Fibroblast of peridontal ligament (primary cell): ENCODE measurements around the gene PKP4.
A peak's percentile ranks its signal among the peaks of the same experiment; 100 is the strongest.

Source experiments
- DNase-seq: peaks from one replicate; pipeline ENCODE4 v3.0.0-alpha.2; 2010; ENCODE audit errors: extremely low read depth

The PKP4 gene

DNA sequence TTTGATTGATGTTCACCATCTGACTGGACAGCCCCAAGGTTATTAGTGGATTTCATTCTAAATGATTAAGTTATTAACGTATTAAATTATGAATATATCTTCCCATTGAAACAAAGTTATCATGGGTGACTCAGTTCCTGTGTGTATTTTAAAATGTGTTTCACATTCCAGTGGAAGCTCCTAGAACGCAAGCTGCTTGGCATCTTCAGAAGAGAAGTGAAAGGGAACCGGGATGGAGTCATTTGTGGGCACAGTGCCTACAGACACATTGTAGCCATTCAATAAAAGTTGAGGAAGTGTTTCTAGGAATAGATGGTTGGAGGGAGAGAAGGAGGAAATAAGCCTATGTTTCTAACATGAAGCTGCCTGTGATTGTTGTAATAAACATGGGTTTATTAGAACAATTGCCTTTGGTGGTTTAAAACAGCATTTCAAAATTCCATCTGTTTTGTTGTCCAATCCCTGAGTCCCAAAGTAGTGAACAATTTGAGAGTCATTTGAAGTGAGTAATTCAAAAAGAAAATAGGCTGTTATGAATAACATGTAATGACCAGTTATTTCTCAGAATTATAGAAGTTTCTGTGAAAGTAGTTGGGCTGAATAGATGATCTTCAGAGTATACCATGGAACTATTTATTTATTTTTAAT is 143.5 kb downstream of the PKP4 start:
- DNase-seq: peak; percentile 96

DNA sequence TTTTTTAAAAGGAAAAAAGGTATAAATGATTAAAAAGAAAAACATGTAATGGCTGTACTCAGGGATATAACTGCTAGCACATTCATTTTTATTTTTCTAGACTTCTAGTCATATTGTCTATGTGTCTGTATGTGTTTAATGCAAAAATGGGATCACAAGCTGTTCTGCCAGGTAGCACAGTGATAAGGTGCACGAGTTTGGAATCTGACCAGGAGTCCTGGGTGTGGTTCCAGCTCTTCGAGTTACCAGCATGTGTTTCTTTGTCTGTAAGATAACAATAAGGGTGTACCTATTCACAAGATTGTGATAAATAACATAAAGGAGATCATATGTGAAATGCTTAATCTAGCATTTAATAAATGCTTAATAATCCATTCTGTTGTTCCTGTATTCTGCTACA is 145.3 kb downstream of the PKP4 start:
- no peak for DNase-seq

- DNase-seq: no peak
Measured at GRCh38 chr2:158603205-158603604, 146.5 kb downstream of the PKP4 start.

DNA sequence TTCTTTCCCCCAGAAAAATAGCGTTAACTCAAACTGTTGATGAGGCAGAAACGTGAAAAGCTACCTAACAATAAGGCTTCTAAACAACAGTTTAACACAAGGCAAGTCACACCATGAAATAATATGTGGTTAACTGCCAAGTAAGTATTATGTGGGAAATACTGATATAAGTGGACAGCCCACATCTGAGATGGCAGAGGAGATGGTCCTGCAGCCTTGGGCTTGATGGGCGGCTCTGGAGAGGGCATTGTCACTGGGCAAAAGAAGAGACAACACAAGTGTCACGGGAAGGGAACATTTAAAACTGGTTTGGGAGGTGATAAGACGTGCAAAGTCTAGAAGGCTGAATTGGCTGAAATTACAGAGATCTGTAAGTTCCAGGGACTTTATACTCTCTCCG is 147.2 kb downstream of the PKP4 start:
- no peak for DNase-seq

- DNase-seq: peak; percentile 24
Measured at GRCh38 chr2:158610059-158610458, 153.3 kb downstream of the PKP4 start.

GRCh38 chr2:158616480-158617000 is 159.8 kb downstream of the PKP4 start:
- DNase-seq: no peak

- DNase-seq: no peak
Measured at GRCh38 chr2:158618891-158619490, 162.2 kb downstream of the PKP4 start.

- peak; percentile 58 for DNase-seq
Measured at GRCh38 chr2:158619496-158619895, 162.7 kb downstream of the PKP4 start.

GRCh38 chr2:158620656-158621055 is 163.9 kb downstream of the PKP4 start:
- DNase-seq: no peak

DNA sequence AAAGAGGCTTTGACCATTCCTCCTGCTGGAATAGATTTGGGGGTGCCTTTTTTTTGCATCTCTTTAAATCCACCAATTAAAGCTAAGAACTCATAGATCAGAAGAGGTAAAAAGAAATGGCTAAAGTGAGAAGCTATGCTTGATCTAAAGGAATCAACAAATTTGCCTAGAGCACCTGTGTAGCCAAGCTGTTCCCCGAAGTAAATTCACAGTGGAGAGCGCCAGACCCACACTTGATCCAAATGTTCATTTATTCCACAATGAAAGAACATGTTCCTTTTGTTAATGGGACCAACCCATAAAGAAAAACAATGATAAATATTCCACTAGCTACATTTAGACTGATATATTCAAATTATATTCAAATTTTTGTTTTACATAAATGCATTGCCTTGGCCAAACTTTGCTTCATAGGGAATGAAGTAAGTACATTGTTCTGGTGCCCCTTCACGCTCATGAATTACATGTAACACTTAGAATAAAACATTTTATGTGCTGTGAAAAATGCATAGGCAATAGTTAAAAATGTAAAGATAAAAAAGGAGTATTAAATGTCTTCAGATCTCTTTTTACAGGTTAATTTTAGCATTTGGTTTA is 167.4 kb downstream of the PKP4 start:
- DNase-seq: no peak

DNA sequence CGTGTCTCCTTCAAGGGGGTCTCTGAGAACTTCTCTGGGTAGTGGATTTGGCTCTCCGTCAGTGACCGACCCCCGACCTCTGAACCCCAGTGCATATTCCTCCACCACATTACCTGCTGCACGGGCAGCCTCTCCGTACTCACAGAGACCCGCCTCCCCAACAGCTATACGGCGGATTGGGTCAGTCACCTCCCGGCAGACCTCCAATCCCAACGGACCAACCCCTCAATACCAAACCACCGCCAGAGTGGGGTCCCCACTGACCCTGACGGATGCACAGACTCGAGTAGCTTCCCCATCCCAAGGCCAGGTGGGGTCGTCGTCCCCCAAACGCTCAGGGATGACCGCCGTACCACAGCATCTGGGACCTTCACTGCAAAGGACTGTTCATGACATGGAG is 168.2 kb downstream of the PKP4 start:
- no peak for DNase-seq

DNA sequence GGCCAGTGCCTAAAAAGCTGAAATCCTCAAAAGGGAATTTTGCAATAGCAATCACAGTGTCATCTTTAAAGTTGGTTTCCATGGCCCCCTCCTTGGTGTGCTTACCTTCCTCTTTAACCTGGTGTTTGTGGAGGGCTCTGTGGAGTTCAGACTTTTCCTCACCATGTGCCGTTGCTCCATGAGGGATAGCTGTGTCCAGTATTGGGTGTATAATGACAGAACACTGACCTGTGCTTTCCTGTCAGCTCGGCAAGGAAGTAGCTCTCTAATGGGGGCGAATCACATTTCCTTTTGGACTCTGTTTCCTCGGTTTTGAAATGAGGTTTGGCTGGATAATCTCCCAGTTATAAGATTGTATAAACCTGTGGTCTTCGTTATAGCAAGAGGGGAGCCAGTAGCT is 172.4 kb downstream of the PKP4 start:
- peak; percentile 25 for DNase-seq

GRCh38 chr2:158633261-158633660 is 176.5 kb downstream of the PKP4 start:
- no peak for DNase-seq

GRCh38 chr2:158634627-158635026 is 177.9 kb downstream of the PKP4 start:
- no peak for DNase-seq

DNA sequence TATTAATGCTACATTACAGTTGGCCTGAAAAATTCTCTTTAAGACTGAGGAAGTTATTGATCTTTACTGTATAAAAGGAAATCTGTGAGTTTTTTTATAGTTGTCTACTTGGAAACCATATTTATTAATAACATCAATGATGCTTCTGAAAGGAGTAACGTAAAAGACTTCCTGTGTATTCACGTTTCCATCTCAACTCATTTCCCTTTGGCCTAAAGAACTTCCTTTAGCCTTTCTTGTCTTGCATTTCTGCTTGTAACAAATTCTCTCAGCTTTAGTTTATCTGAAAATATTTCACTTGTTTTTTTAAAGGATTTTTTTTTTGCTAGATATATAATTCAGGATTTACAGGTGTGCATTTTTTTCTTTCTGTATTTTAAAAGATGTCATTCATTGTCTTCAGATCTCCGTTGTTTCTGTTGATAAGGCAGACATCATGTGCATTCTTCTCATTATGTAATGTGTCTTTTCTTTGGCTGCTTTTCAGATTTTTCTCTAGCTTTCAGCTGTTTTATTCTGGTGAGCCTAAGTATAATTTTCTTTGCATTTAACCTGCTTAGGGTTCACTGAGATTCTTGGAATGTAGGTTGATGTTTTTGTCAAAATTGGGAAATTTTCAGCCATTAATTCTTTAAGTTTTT is 179.3 kb downstream of the PKP4 start:
- no peak for DNase-seq

GRCh38 chr2:158637357-158637756 is 180.6 kb downstream of the PKP4 start:
- DNase-seq: peak; percentile 18

GRCh38 chr2:158644139-158644538 is 187.4 kb downstream of the PKP4 start:
- DNase-seq: peak; percentile 87

DNA sequence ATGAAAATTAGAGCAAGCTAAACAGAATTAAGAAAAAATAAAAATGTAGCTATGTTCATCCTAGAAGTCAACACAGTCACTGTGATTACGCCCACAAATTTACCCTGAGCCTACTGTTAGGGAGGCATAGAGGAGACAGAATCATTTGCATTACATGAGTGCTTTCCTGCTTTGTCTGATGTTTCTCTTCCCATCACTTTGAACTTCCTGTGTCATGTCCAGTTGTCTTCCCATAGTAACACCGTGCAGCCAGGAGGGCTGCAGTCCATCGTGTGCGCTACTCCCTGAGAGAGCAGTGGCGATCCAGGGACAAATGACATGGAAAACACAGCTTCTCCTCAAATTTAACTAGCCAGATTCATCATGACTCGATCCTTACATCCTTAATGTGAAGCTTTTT is 188.5 kb downstream of the PKP4 start:
- DNase-seq: no peak

DNA sequence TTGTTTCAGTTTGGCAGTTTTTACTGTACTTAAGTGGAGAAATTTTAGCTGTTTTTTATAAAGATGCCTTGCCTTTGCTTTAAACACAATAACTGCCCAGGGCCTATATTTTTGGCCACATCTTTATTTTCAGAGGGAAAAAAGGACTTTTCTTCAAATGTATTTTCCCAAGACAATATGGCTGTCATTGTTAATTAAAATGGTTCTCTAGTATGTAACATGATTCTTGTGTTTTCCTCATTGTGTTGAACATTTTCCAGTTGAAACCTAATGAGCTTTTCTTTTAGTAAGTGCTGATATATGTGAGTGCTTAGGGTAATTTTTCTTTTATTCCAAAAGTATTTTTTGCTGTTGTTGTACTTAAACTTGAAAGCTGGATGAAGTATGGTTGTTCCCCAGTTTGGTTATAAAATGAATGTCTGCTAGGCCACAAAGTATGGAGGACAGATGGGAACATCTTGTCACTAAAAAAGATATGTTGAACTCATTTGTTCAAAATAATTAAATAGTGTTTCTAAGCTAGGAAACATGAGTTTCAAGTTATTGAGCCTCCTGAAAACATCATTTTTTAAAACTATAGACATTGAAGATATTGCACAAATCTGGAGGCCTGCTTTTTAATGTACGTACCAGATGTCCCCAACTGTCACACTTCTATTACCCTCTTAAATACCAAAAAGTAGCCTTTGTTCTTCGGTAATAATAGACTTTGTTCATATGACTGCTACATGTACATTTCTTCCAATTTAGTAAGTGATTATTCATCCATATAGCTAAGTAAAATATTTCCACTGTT is 190.9 kb downstream of the PKP4 start:
- DNase-seq: peak; percentile 28

- no peak for DNase-seq
Measured at GRCh38 chr2:158649846-158650245, 193.1 kb downstream of the PKP4 start.

- DNase-seq: no peak
Measured at GRCh38 chr2:158650646-158651357, 194.1 kb downstream of the PKP4 start.
